AG04449 (cell line): Measurements from ENCODE around the gene ACER2.

ENCODE experiments used
- CTCF ChIA-PET: fragments of 350-600 bp; formaldehyde crosslinking; extraction: SDS; loops from one replicate; lab custom pipeline; 2021; ENCODE audit warnings: antibody characterized with exemption; lab: Yijun Ruan, JAX
- POLR2A ChIA-PET: fragments of 400-600, 350-600 bp; formaldehyde crosslinking; extraction: SDS; loops from one replicate; lab custom pipeline; 2020; ENCODE audit warnings: antibody characterized with exemption, inconsistent platforms; lab: Yijun Ruan, JAX
- DNase-seq: peaks from one replicate; pipeline ENCODE4 v3.0.0-alpha.2; 2010; ENCODE audit warnings: low read depth, low spot score
- H3K4me3 ChIP-seq: 2 replicates; pipeline ENCODE4 v1.5.1; 2011; ENCODE audit warnings: low read depth, mild to moderate bottlenecking, control low read depth, low read length
- TF ChIP-seq, protein P1 (sequence below): IDR thresholded peaks from one replicate; pipeline ENCODE4 v1.5.1; 2011; ENCODE audit warnings: mild to moderate bottlenecking, moderate library complexity, low read length, control low read depth, inconsistent platforms; ENCODE audit not compliant: insufficient read depth; ENCODE audit errors: missing control alignments

The ACER2 gene

DNA sequence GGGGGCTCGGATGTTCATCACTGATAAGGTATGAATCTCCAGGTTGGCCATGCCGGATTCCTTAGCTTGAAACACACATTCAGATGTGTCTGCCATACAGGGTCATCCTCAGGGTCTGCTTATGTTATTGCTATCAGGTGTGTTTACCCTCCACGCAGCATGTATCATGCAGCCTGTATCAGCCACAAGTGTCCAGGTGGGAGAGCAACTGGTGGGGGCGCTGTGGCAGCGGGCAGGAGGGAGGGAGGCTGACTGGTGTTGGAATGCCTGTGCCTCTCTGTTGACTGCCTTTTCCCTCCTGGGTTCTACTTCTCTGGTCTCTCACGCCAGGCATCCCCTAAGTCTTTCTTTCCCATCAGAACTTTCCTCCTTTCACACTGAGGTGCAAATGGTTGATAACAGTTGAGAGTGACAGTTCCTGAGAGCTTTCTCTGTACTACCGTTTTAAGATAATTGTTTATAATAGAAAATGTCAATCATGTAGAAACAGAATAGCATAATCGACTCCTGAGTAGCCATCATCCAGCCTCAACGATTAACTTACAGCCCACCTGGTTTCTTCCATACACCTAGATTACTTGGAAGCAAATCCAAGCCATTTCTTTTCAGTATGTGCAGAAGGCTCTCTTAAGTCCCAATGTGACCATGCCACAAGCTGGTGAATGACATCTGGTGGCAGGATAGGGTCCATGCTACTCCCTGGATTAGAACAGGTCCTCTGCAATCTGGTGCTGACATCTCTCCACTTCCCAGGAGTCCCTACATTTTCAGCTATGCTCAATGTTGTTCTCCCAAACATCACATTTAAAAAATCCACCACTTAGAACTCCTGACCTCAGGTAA is 86.6 kb downstream of the ACER2 start:
- no peak for DNase-seq
- CTCF ChIA-PET, result interaction anchor here (1.0 to 1.7 kb wide), 2 partner anchors 8 to 427 kb away, joined by 3 to 5 read pairs; no protein-coding TSS in a partner anchor
- TF ChIP-seq, protein P1, sequence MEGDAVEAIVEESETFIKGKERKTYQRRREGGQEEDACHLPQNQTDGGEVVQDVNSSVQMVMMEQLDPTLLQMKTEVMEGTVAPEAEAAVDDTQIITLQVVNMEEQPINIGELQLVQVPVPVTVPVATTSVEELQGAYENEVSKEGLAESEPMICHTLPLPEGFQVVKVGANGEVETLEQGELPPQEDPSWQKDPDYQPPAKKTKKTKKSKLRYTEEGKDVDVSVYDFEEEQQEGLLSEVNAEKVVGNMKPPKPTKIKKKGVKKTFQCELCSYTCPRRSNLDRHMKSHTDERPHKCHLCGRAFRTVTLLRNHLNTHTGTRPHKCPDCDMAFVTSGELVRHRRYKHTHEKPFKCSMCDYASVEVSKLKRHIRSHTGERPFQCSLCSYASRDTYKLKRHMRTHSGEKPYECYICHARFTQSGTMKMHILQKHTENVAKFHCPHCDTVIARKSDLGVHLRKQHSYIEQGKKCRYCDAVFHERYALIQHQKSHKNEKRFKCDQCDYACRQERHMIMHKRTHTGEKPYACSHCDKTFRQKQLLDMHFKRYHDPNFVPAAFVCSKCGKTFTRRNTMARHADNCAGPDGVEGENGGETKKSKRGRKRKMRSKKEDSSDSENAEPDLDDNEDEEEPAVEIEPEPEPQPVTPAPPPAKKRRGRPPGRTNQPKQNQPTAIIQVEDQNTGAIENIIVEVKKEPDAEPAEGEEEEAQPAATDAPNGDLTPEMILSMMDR, result no peak
- no peak overlapping the region for H3K4me3 ChIP-seq
- POLR2A ChIA-PET, result no interaction called here

DNA sequence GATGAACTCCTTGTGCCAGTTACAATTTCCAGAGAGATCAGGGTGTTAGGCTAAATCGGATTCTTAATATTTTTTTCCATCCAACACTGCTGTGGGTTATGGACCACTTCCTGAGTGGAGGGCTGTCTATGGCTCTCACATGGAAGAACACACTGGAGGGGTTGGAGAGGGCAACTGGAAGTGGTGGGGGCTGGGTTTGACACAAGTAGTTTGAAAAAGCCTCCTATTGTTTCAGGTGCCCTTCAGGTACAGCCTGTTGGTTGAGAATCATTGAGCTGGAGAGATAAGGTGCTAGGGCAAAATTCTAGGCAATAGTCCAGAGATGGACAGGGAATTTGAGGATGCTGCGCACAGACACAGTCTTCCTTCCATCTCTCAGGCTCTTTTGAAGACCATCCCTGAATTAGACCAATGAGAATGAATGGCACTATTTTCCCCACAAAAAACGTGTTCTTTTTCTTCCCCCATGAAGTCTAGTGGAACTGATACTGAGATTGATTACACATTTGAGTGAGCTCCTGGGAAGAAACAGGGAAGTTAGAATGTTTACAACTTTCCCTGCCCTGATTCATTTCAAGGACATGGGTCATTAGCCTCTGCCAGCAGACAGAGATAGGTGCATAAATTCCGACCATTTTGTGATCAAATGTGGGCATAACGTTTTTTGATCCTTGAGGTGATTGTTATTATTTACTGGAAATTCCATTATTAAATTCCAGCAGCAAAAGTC is 87.7 kb downstream of the ACER2 start:
- DNase-seq, result no peak
- POLR2A ChIA-PET, result no interaction called here
- CTCF ChIA-PET, result interaction anchor here (0.9 kb wide), 1 partner anchor 105 kb away, joined by 3 read pairs; no protein-coding TSS in a partner anchor
- H3K4me3 ChIP-seq, result no peak overlapping the region
- TF ChIP-seq, protein P1, result no peak

DNA sequence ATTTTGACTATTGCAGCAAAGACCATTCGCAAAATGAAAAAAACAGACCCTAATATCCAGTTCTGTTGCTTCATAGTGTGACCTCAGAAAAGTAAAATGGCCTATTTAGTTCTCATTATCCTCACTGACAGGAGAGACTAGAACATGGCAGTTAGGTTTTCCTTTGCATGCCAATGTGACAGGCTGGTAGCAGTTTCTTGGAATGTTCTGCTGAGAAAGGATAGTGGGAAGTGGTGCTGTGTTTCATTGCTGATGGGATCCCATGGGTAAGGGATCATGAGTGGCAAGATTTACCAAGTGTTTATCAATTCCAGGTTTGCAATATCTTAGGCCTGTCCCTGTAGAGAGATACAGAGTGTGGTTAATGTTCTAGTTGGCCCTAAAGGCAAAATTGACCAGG is 88.5 kb downstream of the ACER2 start:
- CTCF ChIA-PET, result interaction anchor here (1.0 kb wide), 1 partner anchor 9 kb away, joined by 3 read pairs; no protein-coding TSS in a partner anchor
- TF ChIP-seq, protein P1, result no peak
- H3K4me3 ChIP-seq, result no peak overlapping the region
- no peak for DNase-seq
- POLR2A ChIA-PET, result no interaction called here

DNA sequence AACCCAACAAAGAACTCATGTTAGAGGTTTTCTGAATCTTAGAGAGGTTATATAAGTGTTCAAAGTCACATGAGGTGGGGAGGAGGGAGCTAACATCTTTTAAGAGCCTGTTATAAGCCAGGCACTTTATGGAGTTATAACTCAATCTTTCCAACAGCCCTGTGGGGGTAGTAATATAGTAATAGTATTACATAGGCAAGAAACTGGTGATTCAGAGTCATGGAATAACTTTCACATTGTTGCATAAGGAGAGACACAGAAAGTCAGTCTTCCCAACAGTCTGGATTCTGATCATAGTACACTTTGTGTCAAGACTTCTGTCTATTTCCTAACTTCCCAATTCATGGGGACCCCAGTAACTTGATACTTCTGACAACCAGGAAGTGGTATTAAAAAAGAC is 89.2 kb downstream of the ACER2 start:
- no peak overlapping the region for H3K4me3 ChIP-seq
- POLR2A ChIA-PET, result no interaction called here
- peak; percentile 3 for DNase-seq
- CTCF ChIA-PET, result interaction anchor here (1.0 kb wide), 2 partner anchors 9 to 11 kb away, joined by 3 read pairs; no protein-coding TSS in a partner anchor
- TF ChIP-seq, protein P1, result no peak
